GM21737 (cell line): ENCODE data around the gene MBNL3.
"Not testable (repeated sequence)": the region's sequence is repeated elsewhere in the genome, so short reads cannot be mapped to it uniquely, and the experiment has no call there.

ENCODE experiments used
- ATAC-seq: cut with Tn5 transposase; IDR thresholded peaks from one replicate; pipeline ENCODE4 v1.9.1; 2021; ENCODE audit warnings: mild to moderate bottlenecking, moderate library complexity; ENCODE audit not compliant: unreplicated experiment

Gene MBNL3

GRCh38 chrX:132382068-132382467, 106.8 kb downstream of the MBNL3 start:
- no peak for ATAC-seq

DNA sequence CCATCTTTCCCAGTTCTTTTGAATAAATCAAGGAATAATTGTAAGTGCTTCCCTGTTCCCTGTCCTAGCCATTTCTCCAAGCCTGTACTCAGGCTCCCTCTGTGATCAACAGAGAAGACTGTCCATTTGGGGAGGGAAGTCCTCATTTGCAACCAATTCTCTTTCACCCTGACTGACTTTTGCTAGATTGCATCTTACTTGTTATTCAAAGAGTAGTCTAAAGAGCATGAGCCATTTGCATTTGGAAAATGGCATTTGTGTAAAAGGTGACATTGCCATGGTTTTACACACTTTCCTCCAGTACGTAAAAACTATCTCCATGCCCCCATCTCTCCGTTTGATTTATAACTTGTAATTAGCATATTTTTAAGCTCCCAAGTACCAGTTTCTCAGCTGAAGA, 110.6 kb downstream of the MBNL3 start:
- no peak for ATAC-seq

GRCh38 chrX:132375941-132376340, 112.9 kb downstream of the MBNL3 start:
- no peak for ATAC-seq

GRCh38 chrX:132373610-132374009, 115.2 kb downstream of the MBNL3 start:
- no peak for ATAC-seq

- no peak for ATAC-seq
These were observed 119.1 kb downstream of the MBNL3 start for GRCh38 chrX:132369617-132370326.

DNA sequence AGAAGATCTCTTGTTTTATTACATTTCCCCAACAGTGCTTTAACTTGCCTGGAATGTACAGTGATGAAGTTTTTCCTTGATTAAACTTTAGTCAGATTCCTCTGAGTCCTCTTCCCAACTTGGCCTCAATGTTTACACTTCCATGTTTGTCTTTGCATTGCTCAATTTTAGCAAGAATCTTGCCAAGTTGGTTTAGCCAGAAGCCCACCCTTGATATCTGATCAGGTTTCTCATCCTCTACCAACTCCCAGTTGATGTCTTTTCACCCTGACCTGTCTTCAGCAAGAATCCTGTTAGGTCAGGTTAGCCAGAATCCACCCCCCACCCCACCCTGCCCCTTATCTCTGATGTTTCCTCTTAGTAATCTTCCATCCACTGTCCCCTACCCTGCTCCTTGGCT, 120.9 kb downstream of the MBNL3 start:
- no peak for ATAC-seq

- no peak for ATAC-seq
These were observed 121.5 kb downstream of the MBNL3 start for GRCh38 chrX:132367314-132367713.

- no peak for ATAC-seq
These were observed 123.3 kb downstream of the MBNL3 start for GRCh38 chrX:132365490-132365889.

DNA sequence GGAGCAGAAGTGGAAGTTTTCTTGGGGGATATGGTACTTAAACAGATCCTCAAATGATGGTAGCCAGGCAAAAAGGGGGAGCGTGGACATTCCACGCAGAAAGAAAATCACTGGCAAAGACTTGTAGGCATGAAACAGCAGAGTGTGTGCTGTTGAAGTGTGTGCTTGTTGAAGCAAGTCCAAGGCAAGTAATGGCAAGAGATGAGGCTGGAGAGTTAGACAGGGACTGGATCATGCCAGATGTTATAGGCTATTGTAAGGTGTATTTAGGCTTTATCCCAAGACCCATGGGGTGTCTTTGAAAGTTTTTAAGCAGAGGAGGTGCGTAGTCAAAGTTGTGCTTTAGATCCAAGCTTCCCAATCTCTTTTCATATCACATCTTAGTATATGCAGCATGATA, 124.5 kb downstream of the MBNL3 start:
- ATAC-seq, result no peak

DNA sequence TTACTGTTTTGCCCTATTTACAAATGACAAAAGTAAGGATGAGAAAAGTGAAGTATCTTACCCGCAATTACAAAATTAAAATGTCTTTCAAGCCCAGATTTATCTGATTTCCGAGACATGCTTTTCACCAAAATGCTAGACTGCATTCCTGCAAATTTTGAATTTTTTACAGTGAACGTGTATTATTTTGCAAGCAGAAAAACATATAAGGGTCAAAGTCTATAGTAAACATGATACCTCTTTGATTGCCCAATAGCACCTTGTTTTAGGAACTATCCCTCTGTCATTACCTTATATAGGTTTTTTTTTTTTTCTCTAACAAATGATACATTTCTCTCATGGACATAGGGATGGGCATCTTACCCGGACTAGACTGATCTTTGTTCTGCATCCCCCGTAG, 135.4 kb downstream of the MBNL3 start:
- ATAC-seq, result no peak

DNA sequence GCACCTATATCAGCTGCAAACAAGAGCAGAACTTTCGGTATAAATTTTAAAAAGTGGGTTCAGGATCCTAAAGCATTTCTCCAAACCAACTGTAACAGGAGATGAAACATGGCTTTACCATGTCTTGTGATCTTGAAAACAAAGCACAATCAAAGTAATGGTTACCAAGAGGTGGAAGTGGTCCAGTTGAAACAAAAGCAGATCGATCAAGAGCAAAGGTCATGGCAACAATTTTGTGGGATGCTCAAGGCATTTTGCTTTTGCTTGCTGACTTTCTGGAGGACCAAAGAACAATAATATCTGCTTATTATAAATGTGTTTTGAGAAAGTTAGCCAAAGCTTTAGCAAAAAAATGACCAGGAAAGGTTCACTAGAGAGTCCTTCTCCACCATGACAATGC, 152.7 kb downstream of the MBNL3 start:
- ATAC-seq, result no peak

- no peak for ATAC-seq
These were observed 155.5 kb downstream of the MBNL3 start for GRCh38 chrX:132333351-132333750.

DNA sequence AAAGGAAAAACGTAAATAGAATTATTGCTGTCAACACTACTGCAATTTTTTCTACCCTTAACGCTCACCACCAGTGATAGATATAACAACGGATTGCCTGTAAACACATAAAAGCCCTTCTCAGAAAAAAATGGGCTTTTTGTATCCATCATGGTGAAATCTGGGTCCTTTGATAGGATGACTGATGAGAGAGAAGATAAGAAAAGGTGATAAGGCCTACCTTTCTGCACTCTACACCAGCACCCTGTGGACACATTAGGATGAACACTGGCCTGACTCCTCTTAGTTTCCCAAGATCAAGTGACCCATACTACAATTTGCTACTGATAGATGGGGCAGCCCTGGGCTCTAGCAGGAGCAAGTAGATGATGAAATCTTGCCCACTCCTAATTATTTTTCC, 157.3 kb downstream of the MBNL3 start:
- no peak for ATAC-seq

DNA sequence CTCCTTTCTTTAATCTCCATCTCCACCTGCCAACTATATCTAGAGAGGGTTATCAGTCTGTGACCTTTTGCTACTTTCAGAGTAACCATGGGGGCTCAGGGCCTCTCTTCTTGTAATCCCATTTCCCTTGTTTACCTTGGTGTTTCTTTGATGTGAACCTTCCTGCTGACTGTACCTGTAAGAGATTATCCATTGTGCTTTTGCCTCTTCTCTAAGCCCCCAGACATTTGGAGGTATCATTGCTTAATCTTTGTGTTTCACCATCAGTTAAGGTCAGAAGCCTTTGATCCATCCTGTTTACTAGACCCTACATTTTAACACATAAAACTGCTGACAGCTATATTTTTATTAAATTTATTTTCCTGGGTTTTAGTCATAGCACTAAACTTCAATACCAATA, 157.8 kb downstream of the MBNL3 start:
- no peak for ATAC-seq

DNA sequence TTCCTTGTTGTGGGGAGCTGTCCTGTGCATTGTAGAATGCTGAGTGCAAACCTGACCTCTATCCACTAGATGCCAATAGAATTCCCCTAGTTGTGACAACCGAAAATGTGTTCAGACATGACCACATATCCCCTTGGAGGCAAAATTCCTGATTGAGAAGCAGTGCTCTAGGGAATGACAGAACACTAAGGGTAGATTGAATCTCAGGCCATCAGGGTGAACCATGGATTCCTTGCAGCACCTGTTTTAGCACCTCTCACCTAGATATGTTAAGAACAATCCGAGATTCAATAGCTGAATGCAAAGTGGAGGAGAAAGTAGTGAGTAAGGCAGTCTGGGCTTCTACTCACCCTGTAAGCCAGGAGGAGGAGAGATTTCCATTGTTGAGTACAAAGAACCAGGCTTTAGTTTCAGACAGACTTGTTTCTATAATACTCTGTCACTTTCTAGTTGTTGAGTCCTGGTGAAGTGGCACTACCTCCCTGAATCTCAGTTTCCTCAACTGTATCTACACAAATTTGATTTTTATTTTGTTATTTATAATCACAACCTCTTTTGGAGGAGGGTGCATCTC, 158.6 kb downstream of the MBNL3 start:
- no peak for ATAC-seq

DNA sequence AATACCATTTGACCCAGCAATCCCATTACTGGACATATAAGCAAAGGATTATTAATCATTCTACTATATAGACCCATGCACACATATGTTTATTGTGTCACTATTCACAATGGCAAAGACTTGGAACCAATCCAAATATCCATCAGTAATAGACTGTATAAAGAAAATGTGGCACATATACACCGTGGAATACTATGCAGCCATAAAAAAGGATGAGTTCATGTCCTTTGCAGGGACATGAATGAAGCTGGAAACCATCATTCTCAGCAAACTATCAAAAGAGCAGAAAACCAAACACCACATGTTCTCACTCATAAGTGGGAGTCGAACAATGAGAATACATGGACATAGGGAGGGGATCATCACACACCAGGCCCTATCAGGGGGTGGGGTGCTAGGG, 161.9 kb downstream of the MBNL3 start:
- ATAC-seq, result not testable (repeated sequence)
